ENCODE data around the gene ANKRD52.
A peak's percentile ranks its signal among the peaks of the same experiment; 100 is the strongest.
"Not testable (repeated sequence)": the region's sequence is repeated elsewhere in the genome, so short reads cannot be mapped to it uniquely, and the experiment has no call there.

The ANKRD52 gene

DNA sequence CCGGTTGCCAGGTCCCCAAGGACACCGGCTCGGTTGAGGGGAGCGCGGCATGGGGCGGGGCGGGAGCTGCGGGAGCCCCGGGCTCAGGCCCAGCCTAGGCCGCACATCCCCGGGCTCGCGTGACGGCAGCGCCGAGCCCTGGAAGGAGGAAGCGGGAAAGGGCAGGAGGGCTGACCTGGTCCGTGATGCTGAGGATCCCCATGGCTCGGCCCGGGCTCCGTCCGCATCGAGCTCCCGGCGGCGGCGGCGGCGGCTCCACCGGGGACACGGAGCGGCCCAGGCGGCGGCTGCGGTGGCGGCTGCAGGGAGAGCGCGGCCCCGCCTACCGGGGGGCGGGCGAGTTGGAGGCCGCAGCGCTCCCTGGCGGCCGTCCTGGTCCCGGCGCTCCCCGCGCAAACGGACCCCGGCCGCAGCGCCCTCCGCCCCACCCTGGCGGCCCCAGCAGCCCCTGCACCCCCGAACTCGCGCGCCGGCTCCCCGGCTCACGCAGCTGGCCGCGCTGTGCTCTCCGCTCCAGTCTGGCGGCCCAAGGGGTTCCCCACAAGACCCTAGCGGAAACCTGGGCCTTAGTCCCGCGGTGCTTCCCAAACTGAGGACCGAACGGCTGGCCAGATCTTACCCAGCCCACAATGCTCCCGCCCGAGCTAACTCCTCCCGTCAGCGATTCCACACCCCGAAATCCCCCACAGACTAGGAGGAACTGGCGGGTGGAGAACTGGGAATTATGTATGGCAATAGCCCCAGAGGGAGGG lies at the start of gene ANKRD52:
Gene ANKRD52, minus strand, starts transcription at position 317 of the 752 bp plus-strand sequence. Its CDS starts 115 bp downstream, at position 202.
- DNase-seq, result peak; percentile 17

DNA sequence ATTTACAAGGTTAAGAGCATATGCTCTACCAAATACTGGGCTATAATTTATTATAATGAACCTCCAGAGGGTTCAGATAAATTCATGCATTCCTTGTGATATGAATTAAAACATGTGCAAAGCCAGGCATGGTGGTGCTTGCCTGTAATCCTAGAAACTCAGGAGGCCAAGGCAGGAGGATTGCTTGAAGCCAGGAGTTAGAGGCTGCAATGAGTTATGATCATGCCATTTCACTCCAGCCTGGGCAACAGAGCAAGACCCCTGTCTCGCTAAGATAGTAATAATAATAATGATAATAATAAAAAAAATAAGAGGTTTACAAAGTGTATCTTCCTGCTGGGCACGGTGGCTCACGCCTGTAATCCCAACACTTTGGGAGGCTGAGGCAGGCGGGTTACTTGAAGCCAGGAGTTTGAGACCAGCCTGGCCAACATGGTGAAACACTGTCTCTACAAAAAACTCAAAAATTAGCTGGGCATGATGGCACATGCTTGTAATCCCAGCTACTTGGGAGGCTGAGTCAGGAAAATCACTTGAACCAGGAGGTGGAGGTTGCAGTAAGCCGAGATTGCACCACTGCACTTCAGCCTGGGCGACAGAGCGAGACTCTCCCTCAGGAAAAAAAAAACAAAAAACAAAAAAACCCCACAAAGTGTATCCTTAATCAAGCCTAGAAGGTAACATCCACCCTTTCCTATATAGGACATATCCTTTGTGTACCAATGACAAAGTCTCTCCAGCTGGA lies 49.2 kb upstream of the ANKRD52 start:
- DNase-seq, result no peak

DNA sequence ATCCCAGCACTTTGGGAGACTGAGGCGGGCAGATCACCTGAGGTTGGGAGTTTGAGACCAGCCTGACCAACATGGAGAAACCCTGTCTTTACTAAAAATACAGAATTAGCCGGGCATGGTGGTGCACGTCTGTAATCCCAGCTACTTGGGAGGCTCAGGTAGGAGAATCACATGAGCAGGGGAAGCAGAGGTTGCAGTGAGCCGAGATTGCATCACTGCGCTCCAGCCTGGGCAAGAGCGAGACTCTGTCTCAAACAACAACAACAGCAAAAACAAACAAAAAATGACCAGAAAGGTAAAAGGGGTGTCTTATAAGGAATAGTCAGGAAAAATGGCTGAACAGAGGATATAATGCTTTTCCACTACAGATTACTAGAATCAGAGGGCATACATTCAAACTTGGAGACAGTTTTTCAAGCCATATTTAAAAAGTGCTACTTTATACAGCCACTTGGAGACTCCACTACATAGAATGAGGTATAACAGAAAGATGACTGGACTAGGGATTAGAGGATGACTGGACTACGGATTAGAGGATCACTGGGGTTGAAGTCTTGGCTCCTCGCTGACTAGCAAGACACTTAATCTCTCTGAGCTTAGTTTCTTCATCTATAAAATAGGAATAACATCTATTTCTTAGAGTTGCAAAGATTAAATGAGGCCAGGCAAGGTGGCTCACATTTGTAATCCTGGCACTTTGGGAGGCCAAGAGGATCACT lies 46.8 kb upstream of the ANKRD52 start:
- no peak for DNase-seq

DNA sequence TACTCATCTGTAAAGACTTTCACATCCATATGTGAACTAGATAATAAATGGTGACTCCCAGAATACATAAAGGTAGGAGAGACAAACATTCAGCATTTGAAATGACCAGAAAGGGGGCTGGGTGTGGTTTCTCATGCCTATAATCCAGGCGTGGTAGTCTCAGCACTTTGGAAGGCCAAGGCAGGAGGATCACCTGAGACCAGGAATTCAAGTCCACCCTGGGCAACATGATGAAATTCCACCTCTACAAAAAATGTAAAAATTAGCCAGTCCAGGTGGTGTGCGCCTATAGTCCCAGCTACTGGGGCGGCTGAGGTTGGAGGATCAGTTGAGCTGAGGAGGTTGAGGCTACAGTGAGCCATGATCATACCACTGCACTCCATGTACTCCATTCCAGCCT lies 46.1 kb upstream of the ANKRD52 start:
- DNase-seq, result no peak

GRCh38 chr12:56300644-56301464 lies 42.7 kb upstream of the ANKRD52 start:
- DNase-seq, result no peak

- peak; percentile 97 for DNase-seq
Measured at GRCh38 chr12:56299853-56300643, 41.9 kb upstream of the ANKRD52 start, which contains the start of gene CS. CS (minus strand) TSS chr12:56300330; CDS start chr12:56300201, 129 bp downstream.

DNA sequence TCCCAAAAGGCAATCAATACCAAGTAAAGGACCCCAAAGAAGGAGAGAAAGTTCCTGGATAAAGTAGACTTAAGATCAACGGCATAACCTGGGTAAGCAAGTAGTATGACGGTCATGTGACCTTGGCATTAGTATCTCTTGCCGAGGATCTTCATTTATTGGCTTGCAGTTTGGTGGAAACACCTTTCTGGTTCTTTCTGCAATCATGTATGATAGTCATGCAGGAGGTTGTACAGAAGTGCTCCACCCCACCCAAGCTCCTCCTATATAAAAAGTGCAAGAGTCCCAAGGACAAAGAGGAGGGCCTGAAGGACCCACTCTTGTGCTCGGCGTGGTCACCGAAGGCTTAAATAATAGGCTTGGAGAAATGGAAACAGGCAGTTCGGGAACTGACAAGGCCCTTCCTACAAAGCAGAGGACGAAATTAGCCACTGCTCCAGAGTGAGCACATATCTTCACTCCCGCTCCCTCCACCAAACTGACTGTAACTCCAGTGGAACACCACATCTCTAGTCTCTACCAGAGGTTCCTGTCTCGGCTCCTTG lies 41.2 kb upstream of the ANKRD52 start:
- DNase-seq, result no peak

GRCh38 chr12:56298828-56299227 lies 40.6 kb upstream of the ANKRD52 start:
- no peak for DNase-seq

DNA sequence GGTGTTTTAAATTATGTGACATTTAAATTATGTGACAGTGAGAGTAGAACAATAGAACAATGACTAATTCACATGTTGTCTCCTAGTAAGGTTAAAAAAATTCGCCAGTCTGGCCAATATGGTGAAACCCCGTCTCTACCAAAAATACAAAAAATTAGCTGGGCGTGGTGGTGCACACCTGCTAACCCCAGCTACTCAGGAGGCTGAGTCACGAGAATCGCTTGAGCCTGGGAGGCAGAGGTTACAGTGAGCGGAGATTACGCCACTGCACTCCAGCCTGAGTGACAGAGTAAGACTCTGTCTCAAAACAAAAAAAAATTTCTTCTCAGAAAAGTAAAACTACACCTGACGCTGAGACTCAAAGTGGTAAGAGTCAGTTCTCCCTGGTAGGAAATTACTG lies 39.2 kb upstream of the ANKRD52 start:
- no peak for DNase-seq

- DNase-seq, result no peak
Measured at GRCh38 chr12:56296295-56296694, 38.1 kb upstream of the ANKRD52 start.

GRCh38 chr12:56293795-56294194 lies 35.6 kb upstream of the ANKRD52 start:
- DNase-seq, result no peak

GRCh38 chr12:56288705-56289387 lies 30.7 kb upstream of the ANKRD52 start:
- no peak for DNase-seq

- no peak for DNase-seq
Measured at GRCh38 chr12:56286044-56286830, 28.1 kb upstream of the ANKRD52 start.

DNA sequence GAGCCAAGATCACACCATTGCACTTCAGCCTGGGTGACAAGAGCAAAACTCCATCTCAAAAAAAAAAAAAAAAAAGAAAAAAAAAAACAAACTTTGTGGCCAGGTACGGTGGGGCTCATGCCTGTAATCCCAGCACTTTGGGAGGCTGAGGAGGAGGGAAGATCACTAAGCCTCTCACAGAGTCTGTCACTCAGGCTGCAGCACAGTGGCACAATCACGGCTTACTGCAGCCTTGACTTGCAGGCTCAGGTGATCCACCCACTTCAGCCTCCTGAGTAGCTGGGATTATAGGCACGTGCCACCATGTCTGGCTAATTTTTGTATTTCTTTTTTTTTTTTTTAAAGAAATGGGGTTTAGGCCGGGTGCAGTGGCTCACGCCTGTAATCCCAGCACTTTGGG lies 26.1 kb upstream of the ANKRD52 start:
- DNase-seq, result not testable (repeated sequence)

- no peak for DNase-seq
Measured at GRCh38 chr12:56282579-56282978, 24.4 kb upstream of the ANKRD52 start.

GRCh38 chr12:56282030-56282429 lies 23.8 kb upstream of the ANKRD52 start:
- DNase-seq, result no peak

DNA sequence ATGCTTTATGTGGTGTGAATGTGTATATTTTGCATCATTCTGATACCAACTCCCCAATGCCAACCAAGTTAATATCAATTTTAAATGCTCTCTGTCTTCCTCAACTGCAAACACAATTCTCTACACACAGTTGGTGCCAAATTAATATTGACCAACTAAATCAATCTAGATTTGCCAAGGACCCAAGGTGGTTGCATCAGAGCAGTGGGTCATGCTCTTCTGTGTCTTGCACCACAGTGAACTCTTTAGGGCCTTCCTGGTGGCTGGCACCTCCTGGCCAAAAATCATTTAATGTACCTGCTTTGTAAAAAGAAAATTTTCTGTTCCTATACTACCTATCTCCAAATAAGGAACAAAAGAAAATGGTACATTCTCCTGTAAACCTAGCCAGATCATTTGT lies 22.7 kb upstream of the ANKRD52 start:
- DNase-seq, result no peak

DNA sequence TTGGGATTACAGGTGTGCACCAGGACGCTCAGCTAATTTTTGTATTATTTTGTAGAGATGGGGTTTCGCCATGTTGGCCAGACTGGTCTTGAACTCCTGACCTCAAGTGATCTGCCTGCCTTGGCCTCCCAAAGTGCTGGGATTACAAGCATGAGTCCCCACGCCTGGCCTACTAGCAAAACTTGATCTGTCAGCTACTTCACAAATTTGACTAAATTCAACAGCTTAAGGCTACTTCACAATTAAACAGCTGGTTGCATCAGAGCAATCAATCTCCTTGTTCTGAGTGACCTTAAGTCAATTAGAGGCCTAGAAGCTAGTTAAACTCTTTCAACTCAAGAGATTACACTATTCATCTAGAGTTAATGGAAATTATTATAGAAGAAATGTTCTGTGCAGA lies 20.7 kb upstream of the ANKRD52 start:
- no peak for DNase-seq

GRCh38 chr12:56274299-56274698 lies 16.1 kb upstream of the ANKRD52 start:
- DNase-seq, result no peak

DNA sequence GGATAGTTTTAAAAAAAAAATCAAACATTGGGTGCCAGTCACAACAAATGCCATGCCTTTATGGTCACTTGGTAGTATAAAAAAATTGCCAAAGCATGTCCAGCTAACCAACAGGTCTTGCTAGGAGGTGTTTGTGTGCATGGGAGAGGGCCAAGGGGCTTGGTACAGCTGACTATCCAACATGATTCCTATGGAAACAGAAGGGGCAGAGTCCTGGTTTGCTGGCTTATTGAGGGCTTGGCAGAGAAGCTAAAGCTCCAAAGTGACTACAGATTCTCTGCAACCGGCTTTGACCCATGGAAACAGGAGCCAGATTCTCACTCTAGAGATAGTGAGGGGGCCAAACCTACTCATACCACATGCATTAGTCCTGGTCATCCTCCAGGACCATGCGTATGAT lies 14.3 kb upstream of the ANKRD52 start:
- DNase-seq, result not testable (repeated sequence)

Data from NCI-H1048 (cell line).